ENCODE data around the gene CAMKMT. TPM values are rescaled to one million over a fixed set of nuclear protein-coding genes. Genes with fewer than 3 reads are reported as not detected.

Gene CAMKMT
- total RNA-seq, 1 donor from 2014 or later, result 5.8 TPM

DNA sequence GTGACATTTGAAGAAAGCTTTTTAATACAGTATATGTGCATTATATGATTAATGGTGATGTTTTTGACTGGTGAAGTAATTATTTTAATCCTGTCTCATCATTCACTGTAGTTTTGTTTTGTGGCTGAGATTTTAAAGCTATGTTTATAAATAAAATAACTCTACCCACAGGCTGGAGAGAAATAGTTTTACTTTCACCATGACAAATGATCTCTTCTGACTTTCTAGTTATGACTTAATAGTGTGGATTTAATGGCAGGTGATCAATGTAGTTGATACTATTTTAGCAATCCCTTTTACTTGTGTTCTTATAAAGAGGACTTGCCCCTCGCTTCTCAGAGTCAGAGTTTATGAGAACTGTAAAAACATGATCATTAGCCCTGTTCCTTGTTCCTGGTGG lies 290.2 kb downstream of the CAMKMT start:
- no peaks in the 10 kb centered on the region for H3K36me3 ChIP-seq (ENCODE audit: control insufficient read depth, insufficient read depth, low read length)
- no peak overlapping the region for H3K4me3 ChIP-seq (ENCODE audit: low read depth, low read length)
- H3K27me3 ChIP-seq (ENCODE audit: control insufficient read depth, insufficient read depth, low read length), result no peaks in the 10 kb centered on the region
- no peak for DNase-seq (ENCODE audit: low read depth)
- TF ChIP-seq, protein P1, sequence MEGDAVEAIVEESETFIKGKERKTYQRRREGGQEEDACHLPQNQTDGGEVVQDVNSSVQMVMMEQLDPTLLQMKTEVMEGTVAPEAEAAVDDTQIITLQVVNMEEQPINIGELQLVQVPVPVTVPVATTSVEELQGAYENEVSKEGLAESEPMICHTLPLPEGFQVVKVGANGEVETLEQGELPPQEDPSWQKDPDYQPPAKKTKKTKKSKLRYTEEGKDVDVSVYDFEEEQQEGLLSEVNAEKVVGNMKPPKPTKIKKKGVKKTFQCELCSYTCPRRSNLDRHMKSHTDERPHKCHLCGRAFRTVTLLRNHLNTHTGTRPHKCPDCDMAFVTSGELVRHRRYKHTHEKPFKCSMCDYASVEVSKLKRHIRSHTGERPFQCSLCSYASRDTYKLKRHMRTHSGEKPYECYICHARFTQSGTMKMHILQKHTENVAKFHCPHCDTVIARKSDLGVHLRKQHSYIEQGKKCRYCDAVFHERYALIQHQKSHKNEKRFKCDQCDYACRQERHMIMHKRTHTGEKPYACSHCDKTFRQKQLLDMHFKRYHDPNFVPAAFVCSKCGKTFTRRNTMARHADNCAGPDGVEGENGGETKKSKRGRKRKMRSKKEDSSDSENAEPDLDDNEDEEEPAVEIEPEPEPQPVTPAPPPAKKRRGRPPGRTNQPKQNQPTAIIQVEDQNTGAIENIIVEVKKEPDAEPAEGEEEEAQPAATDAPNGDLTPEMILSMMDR (IDR thresholded peaks at IDR 0.05; ENCODE audit: insufficient read depth, low read length, poor library complexity, severe bottlenecking), result no peak

GRCh38 chr2:44652701-44653100 lies 291.0 kb downstream of the CAMKMT start:
- TF ChIP-seq, protein P1 (IDR thresholded peaks at IDR 0.05; ENCODE audit: insufficient read depth, low read length, poor library complexity, severe bottlenecking), result no peak
- no peaks in the 10 kb centered on the region for H3K27me3 ChIP-seq (ENCODE audit: control insufficient read depth, insufficient read depth, low read length)
- H3K4me3 ChIP-seq (ENCODE audit: low read depth, low read length), result no peak overlapping the region
- no peaks in the 10 kb centered on the region for H3K36me3 ChIP-seq (ENCODE audit: control insufficient read depth, insufficient read depth, low read length)
- DNase-seq (ENCODE audit: low read depth), result no peak

- no peaks in the 10 kb centered on the region for H3K27me3 ChIP-seq (ENCODE audit: control insufficient read depth, insufficient read depth, low read length)
- TF ChIP-seq, protein P1 (IDR thresholded peaks at IDR 0.05; ENCODE audit: insufficient read depth, low read length, poor library complexity, severe bottlenecking), result no peak
- no peak for DNase-seq (ENCODE audit: low read depth)
- no peak overlapping the region for H3K4me3 ChIP-seq (ENCODE audit: low read depth, low read length)
- H3K36me3 ChIP-seq (ENCODE audit: control insufficient read depth, insufficient read depth, low read length), result no peaks in the 10 kb centered on the region
These were observed 293.7 kb downstream of the CAMKMT start for GRCh38 chr2:44655401-44655864.

GRCh38 chr2:44656460-44656859 lies 294.7 kb downstream of the CAMKMT start:
- no peak for DNase-seq (ENCODE audit: low read depth)
- TF ChIP-seq, protein P1 (IDR thresholded peaks at IDR 0.05; ENCODE audit: insufficient read depth, low read length, poor library complexity, severe bottlenecking), result no peak
- Histone ChIP-seq H3K4me3 (ENCODE audit: low read depth, low read length) (no peak overlapping the region), H3K27me3 (ENCODE audit: control insufficient read depth, insufficient read depth, low read length) (no peaks in the 10 kb centered on the region), H3K36me3 (ENCODE audit: control insufficient read depth, insufficient read depth, low read length) (no peaks in the 10 kb centered on the region)

- TF ChIP-seq, protein P1 (IDR thresholded peaks at IDR 0.05; ENCODE audit: insufficient read depth, low read length, poor library complexity, severe bottlenecking), result no peak
- Histone ChIP-seq H3K4me3 (ENCODE audit: low read depth, low read length) (no peak overlapping the region), H3K36me3 (ENCODE audit: control insufficient read depth, insufficient read depth, low read length) (no peaks in the 10 kb centered on the region), H3K27me3 (ENCODE audit: control insufficient read depth, insufficient read depth, low read length) (no peaks in the 10 kb centered on the region)
- DNase-seq (ENCODE audit: low read depth), result no peak
These were observed 301.8 kb downstream of the CAMKMT start for GRCh38 chr2:44663471-44664073.

DNA sequence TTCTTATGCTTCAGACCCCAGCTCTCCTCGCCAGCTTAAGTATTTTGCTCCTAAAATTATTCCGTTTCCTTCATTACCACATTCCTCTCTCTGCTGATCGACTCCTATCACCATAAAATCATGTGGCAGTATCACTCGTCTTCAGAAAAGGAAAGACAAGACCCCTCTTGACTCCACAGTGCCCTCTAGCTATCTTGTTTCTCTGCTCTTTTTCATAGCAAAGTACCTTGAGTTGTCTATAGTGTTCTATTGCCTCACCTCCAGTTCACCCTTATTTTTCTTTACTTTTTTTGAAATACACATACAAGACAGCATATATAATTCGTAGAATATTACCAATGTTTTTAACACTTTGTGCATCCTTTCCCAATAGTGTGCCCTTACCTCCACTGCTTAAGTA lies 306.6 kb downstream of the CAMKMT start:
- DNase-seq (ENCODE audit: low read depth), result no peak
- TF ChIP-seq, protein P1 (IDR thresholded peaks at IDR 0.05; ENCODE audit: insufficient read depth, low read length, poor library complexity, severe bottlenecking), result peak; percentile 20
- Histone ChIP-seq H3K27me3 (ENCODE audit: control insufficient read depth, insufficient read depth, low read length) (no peaks in the 10 kb centered on the region), H3K4me3 (ENCODE audit: low read depth, low read length) (no peak overlapping the region), H3K36me3 (ENCODE audit: control insufficient read depth, insufficient read depth, low read length) (no peaks in the 10 kb centered on the region)

Measured in kidney epithelial cell (primary cell).